ENCODE data around the gene SDCBP2. TPM values are rescaled to one million over a fixed set of nuclear protein-coding genes. Genes with fewer than 3 reads are reported as not detected.

SDCBP2 gene
- total RNA-seq, 2 donors from 2014 or later = 1.5 to 5.1 TPM

- Mint-ChIP-seq H3K4me3 (no peak overlapping the region), H3K9me3 (no peaks in the 10 kb centered on the region), H3K4me1 (peaks cover 4% of the 10 kb centered on the region), H3K36me3 (ENCODE audit: low read depth) (no peaks in the 10 kb centered on the region), H3K27me3 (ENCODE audit: insufficient read depth) (peaks cover 18% of the 10 kb centered on the region), H3K27ac (no peak overlapping the region)
- DNase-seq = no peak
- Histone ChIP-seq H3K36me3 (ENCODE audit: control insufficient read depth, insufficient read depth, low read length) (no peaks in the 10 kb centered on the region), H3K4me3 (ENCODE audit: low read length) (no peak overlapping the region), H3K9me3 (ENCODE audit: control insufficient read depth, low read length) (no peaks in the 10 kb centered on the region), H3K27me3 (ENCODE audit: control insufficient read depth, insufficient read depth, low read length, poor library complexity, severe bottlenecking) (no peaks in the 10 kb centered on the region), H3K4me1 (ENCODE audit: control insufficient read depth, insufficient read depth, low read length) (no peaks in the 10 kb centered on the region), H3K27ac (ENCODE audit: low read depth, low read length) (no peak overlapping the region), H3K9ac (ENCODE audit: extremely low read depth, low read length, poor library complexity, severe bottlenecking) (no peak overlapping the region)
- WGBS, 2 experiments (ENCODE audit: insufficient coverage in 1 of 2, insufficient read length in 1 of 2) = 94 to 95% methylated on average over 5 to 12 of the region's 12 CpGs
- TF ChIP-seq, protein P1, sequence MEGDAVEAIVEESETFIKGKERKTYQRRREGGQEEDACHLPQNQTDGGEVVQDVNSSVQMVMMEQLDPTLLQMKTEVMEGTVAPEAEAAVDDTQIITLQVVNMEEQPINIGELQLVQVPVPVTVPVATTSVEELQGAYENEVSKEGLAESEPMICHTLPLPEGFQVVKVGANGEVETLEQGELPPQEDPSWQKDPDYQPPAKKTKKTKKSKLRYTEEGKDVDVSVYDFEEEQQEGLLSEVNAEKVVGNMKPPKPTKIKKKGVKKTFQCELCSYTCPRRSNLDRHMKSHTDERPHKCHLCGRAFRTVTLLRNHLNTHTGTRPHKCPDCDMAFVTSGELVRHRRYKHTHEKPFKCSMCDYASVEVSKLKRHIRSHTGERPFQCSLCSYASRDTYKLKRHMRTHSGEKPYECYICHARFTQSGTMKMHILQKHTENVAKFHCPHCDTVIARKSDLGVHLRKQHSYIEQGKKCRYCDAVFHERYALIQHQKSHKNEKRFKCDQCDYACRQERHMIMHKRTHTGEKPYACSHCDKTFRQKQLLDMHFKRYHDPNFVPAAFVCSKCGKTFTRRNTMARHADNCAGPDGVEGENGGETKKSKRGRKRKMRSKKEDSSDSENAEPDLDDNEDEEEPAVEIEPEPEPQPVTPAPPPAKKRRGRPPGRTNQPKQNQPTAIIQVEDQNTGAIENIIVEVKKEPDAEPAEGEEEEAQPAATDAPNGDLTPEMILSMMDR (conservative IDR thresholded peaks at IDR 0.05) = no peak
Observed at GRCh38 chr20:1310506-1311190, 18.3 kb downstream of the SDCBP2 start.

GRCh38 chr20:1310071-1310470 lies 18.9 kb downstream of the SDCBP2 start:
- no peak overlapping the region for H3K27ac Mint-ChIP-seq
- no peaks in the 10 kb centered on the region for H3K36me3 ChIP-seq (ENCODE audit: control insufficient read depth, insufficient read depth, low read length)
- no peaks in the 10 kb centered on the region for H3K9me3 ChIP-seq (ENCODE audit: control insufficient read depth, low read length)
- no peak overlapping the region for H3K4me3 ChIP-seq (ENCODE audit: low read length)
- peak overlapping the region; percentile 60 for H3K27ac ChIP-seq (ENCODE audit: low read depth, low read length)
- H3K9ac ChIP-seq (ENCODE audit: extremely low read depth, low read length, poor library complexity, severe bottlenecking) = no peak overlapping the region
- no peaks in the 10 kb centered on the region for H3K9me3 Mint-ChIP-seq
- H3K27me3 ChIP-seq (ENCODE audit: control insufficient read depth, insufficient read depth, low read length, poor library complexity, severe bottlenecking) = no peaks in the 10 kb centered on the region
- no peaks in the 10 kb centered on the region for H3K4me1 ChIP-seq (ENCODE audit: control insufficient read depth, insufficient read depth, low read length)
- no peak for DNase-seq
- WGBS, 2 experiments (ENCODE audit: insufficient coverage in 1 of 2, insufficient read length in 1 of 2) = 87 to 95% methylated on average over 5 to 9 of the region's 9 CpGs
- H3K27me3 Mint-ChIP-seq (ENCODE audit: insufficient read depth) = peaks cover 16% of the 10 kb centered on the region
- H3K36me3 Mint-ChIP-seq (ENCODE audit: low read depth) = no peaks in the 10 kb centered on the region
- peaks cover 4% of the 10 kb centered on the region for H3K4me1 Mint-ChIP-seq
- TF ChIP-seq, protein P1 (conservative IDR thresholded peaks at IDR 0.05) = no peak
- H3K4me3 Mint-ChIP-seq = no peak overlapping the region

DNA sequence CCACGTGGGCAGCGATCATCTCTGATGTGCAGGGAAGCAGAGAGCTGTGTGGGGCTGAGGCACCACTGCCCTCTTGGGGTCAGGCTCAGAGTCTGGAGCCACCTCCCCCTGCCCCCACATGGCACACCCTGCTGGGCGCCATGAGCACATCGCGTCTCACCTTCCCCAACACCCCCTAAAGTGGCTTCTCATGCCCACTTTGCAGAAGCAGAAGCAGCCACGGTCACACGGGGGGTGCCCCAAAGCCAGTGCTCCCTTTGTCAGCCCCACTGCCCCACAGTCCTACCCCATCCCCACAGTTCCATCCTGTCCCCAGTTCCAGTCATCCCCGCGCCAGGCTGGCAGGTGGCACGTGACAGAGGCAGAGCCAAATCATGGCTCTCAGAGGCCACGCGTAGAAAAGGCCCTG lies 19.5 kb downstream of the SDCBP2 start:
- no peak overlapping the region for H3K4me3 Mint-ChIP-seq
- no peak overlapping the region for H3K4me3 ChIP-seq (ENCODE audit: low read length)
- no peaks in the 10 kb centered on the region for H3K27me3 ChIP-seq (ENCODE audit: control insufficient read depth, insufficient read depth, low read length, poor library complexity, severe bottlenecking)
- DNase-seq = peak; percentile 59
- no peaks in the 10 kb centered on the region for H3K9me3 ChIP-seq (ENCODE audit: control insufficient read depth, low read length)
- H3K9ac ChIP-seq (ENCODE audit: extremely low read depth, low read length, poor library complexity, severe bottlenecking) = no peak overlapping the region
- no peaks in the 10 kb centered on the region for H3K9me3 Mint-ChIP-seq
- no peaks in the 10 kb centered on the region for H3K4me1 ChIP-seq (ENCODE audit: control insufficient read depth, insufficient read depth, low read length)
- no peak overlapping the region for H3K27ac Mint-ChIP-seq
- 77 to 83% methylated on average over 5 to 12 of the region's 12 CpGs for WGBS, 2 experiments (ENCODE audit: insufficient coverage in 1 of 2, insufficient read length in 1 of 2)
- no peaks in the 10 kb centered on the region for H3K36me3 ChIP-seq (ENCODE audit: control insufficient read depth, insufficient read depth, low read length)
- H3K27me3 Mint-ChIP-seq (ENCODE audit: insufficient read depth) = peaks cover 16% of the 10 kb centered on the region
- TF ChIP-seq, protein P1 (conservative IDR thresholded peaks at IDR 0.05) = peak; percentile 48
- peaks cover 4% of the 10 kb centered on the region for H3K4me1 Mint-ChIP-seq
- H3K36me3 Mint-ChIP-seq (ENCODE audit: low read depth) = no peaks in the 10 kb centered on the region
- peak overlapping the region; percentile 60 for H3K27ac ChIP-seq (ENCODE audit: low read depth, low read length)
